Right ventricle myocardium inferior (tissue), 1 donor: ENCODE data around the gene JUP. TPM values are rescaled to one million over a fixed set of nuclear protein-coding genes. Genes with fewer than 3 reads are reported as not detected.
A peak's percentile ranks its signal among the peaks of the same experiment; 100 is the strongest.
"Not testable (repeated sequence)": the region's sequence is repeated elsewhere in the genome, so short reads cannot be mapped to it uniquely, and the experiment has no call there.

Experiments
- ATAC-seq: fragments of 200-7000 bp; cut with Tn5 transposase; one replicate; pipeline ENCODE4 v1.9.1; 2020; ENCODE audit warnings: mild to moderate bottlenecking, moderate library complexity
- DNase-seq: peaks from one replicate; pipeline ENCODE4 v3.0.0; 2021; ENCODE audit errors: missing footprints
- intact Hi-C: fragments of 100-400 bp; cut with DNase I; formaldehyde crosslinking; loops from one replicate; pipeline ENCODE4 v1.11.0; 2022
- long read RNA-seq: library from polyadenylated mRNA; unstranded; transcript quantifications from one replicate; pipeline ENCODE4 v2.0.0, GENCODE V29; 2021
- total RNA-seq: library from RNA; stranded (reverse); fragmentation: NEBNext Ultra II Directional; extraction: Animal tissue kit (Norgen Biotek cat#: 25700); gene quantifications from one replicate; pipeline ENCODE4 v1.2.1, GENCODE V29; 2021
- donor health status: DM: no; HTN: yes; CAD: no; lungs with severe emphysema.

Gene JUP
- 192 TPM for total RNA-seq
- long read RNA-seq, transcript JUP-201 (15 exons, 3,200 nt) = major isoform, 47 of 209 reads
- long read RNA-seq, transcript JUP-203 (14 exons, 3,497 nt) = minor isoform, 17 of 209 reads
- long read RNA-seq, partial matches to known transcripts = 113 of 209 reads
- long read RNA-seq, other reads (novel, unspliced or antisense) = 32 of 209 reads

DNA sequence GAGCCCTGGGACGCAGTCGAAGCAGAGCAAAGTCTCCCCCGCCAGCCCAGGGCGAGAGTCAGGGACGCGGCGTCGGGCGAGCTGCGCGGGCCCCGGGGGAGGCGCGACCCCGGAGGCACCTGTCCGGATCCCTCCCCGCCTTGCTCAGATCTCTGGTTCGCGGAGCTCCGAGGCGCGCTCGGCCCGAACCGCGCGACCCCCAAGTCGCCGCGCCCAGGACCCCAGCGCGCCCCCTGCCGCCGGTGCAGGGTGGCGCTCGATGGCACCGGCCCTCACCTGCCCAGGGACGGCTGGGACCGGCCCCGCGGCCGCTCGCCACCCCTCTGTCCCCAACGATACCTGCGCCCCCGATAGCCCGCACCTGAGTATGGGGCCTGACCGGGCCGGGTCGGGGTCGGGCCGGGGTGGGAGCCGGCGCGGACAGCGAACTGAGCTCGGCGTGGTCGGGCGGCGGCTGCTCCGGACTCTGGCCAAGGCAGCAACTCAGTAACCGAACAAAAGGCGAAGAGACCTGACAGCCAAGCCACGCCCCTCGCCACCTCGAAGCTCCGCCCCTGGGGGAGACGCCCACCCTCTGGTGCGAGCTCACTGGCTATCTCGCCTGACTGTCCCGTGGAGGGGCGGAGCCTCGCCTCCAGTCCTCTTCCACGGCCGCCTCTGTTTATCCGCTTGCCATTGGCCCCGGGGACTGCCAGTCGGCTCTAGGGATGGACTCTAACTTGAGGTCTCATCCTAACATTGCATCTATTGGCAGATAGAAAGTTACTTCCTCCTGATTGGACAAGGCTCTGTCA, at the start of gene JUP:
JUP (minus strand) TSS at position 485 of the 794 bp plus-strand sequence. CDS start 14,857 bp downstream, outside the sequence.
- peak; percentile 93 for ATAC-seq
- intact Hi-C loops = no loop called here
- DNase-seq = peak; percentile 100

DNA sequence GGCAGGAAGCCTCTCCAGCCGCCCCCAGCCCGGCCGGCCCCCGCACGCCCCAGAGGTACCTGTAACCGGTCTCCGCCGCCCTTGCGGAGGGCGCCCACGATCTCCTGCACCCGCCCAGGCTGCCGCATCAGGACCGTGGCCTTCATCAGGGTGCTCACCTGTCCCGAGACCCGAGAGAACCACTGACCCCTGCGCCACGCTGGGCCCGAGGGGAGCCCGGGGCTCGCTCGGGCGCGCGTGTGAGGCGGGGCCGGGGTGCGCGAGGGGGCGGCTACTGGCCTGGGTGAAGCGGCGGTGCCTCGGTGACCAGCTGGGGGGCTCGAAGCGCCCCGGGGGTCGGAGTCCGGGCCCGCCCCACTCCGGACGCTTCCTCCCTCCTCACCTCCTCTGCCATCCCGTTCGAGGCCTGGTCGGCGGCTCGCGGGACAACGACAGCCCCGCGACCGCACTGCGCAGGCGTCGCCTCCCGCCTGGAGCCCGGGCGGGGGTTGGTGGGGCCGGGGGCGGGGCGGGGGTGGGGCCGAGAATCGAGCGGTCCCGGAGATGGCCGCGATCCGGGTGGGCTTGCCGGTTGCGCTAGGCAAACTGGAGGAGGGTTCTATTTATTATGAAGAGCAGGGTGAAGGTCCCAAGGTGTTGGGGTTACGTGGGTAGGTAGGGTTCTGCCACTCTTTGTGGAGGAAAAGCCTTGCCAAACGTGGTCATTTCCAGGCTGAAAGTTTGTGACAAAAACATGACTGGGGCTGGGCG, 49.5 kb upstream of the JUP start, which contains the start of gene NT5C3B:
NT5C3B (minus strand) TSS at position 433 of the 750 bp plus-strand sequence; CDS start at position 394, 39 bp downstream.
- intact Hi-C loops = no loop called here
- peak; percentile 94 for ATAC-seq
- DNase-seq = peak; percentile 82

DNA sequence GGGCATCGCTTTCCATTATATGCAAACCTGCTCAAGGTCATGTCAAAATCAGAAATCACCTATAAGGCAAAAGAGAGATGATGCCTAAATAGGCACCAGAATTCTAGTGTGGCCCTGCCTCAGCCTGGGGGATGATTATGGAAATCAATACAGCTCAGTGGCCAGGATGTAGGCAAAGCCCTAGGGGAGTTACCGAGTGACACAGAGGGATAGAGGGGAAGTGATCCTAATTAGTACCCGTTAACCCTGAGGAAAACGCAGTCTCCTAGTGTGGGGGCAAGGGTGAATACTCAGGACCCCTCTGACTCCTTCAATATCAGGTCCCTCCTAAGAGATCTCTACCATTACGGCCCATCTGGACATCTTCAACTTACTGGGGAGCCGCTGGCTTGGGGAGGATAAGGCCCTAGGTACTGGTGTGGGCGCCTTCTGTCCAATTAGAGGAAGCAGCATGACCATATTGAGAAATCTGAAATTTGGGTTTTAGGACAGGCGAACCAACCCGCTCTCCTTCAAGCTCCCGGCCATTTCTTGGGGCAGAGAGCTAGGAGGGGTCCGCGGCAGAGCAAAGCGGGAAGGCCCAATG, 48.8 kb upstream of the JUP start:
- ATAC-seq = peak; percentile 58
- no peak for DNase-seq
- intact Hi-C loops = no loop called here

DNA sequence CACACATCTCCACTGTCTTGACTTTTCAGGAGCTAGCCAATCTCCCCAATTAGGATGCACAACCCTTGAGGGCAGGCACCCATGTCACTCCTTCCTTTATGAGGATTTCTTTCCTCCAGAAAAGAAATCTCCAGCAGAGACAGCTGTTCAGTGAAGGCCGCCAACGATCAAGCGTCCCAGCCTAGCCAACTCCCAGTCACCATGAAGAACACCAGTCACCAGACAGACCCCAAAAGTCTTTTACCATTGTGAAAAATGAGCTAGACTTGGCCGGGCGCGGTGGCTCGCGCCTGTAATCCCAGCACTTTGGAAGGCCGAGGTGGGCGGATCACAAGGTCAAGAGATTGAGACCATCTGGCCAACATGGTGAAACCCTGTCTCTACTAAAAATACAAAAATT, 43.5 kb upstream of the JUP start:
- ATAC-seq, DNase-seq, intact Hi-C loops: not testable (repeated sequence)

DNA sequence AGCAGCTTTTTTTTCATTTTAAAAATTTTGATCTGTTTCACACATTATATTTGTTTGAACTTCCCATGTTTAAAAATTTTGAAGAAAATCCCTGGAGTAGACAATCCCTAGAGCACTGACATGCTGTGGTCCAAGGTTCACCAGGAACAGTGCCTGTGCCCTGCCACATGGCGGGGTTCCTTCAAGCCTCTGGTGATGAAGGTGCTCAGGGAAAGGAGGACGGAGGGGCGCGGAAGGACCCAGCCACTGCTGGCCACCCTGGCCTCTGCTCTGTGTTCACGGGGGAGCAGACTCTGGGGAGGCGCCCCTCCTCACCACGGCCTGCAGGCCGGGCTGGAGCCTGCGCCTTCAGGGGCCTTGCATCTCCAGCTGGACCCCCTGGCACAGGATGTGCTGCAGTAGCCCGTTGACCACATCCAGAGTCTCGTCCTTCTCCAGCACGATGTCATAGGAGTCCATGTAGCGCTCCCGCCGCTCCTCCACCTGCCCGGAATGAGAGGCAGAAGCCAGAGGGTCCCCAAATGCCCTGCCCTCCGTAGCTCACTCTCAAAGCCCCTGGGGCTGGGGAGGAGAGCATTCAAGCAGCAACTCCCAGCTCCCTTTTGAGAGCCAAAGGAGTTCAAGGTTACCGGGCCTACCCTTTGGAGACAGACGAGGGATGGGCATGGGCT, 38.8 kb upstream of the JUP start:
- ATAC-seq (no peak), DNase-seq (no peak)
- intact Hi-C loops = no loop called here

DNA sequence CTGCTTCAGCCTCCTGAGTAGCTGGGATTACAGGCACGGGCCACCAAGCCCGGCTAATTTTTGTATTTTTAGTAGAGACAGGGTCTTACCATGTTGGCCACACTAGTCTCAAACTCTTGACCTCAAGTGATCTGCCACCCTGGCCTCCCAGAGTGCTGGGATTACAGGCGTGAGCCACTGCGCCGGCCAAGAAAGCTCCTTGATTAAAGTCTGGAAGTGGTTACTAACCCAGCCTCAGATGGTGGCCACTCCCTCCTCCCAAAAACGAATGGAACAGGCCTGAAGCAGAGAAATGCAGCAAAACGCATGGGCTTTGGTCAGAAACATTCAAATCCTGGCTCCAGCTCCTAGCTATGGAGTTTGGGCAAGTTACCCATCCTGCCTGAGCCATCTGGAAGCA, 37.6 kb upstream of the JUP start:
- intact Hi-C loops = no loop called here
- ATAC-seq = no peak
- no peak for DNase-seq

DNA sequence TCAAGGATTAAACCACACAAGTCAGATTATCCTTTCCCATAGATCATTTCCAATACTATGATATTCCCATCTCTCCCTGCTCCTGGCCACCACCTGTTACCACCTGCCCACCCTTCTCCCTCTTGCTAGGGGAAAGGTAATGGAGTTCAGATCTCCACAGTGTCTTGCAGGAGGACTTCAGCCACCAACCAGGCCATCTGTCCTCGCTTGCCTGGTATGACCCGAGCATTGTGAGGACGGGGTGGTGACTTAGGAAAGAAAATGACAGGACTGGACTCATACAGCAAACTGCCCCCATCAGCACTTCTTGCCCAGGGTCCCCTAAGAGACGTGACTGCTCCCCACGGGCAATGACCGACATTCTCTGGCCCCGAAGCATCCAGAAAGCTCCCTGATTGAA, 37.1 kb upstream of the JUP start:
- DNase-seq (no peak), ATAC-seq (no peak)
- intact Hi-C loops = no loop called here

DNA sequence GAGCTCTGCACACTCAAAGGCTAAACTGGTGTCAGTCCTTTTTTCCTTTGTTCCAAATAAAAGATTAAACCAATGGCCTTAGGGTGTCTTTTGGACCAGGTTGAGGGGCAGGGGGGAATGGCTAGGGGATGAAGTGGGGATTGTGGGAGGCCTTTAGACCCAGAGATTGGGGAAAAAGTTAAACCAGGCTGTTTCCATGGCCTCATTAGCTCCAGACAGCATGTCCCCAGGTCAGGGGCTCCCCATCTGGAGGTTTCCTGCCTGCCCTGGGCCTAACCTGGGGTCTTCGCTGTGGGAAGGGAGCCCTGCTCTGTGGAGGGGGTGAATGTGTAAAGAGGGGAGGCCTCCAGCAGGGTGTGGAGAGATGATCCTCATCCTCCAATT, 36.6 kb upstream of the JUP start:
- intact Hi-C loops = no loop called here

DNA sequence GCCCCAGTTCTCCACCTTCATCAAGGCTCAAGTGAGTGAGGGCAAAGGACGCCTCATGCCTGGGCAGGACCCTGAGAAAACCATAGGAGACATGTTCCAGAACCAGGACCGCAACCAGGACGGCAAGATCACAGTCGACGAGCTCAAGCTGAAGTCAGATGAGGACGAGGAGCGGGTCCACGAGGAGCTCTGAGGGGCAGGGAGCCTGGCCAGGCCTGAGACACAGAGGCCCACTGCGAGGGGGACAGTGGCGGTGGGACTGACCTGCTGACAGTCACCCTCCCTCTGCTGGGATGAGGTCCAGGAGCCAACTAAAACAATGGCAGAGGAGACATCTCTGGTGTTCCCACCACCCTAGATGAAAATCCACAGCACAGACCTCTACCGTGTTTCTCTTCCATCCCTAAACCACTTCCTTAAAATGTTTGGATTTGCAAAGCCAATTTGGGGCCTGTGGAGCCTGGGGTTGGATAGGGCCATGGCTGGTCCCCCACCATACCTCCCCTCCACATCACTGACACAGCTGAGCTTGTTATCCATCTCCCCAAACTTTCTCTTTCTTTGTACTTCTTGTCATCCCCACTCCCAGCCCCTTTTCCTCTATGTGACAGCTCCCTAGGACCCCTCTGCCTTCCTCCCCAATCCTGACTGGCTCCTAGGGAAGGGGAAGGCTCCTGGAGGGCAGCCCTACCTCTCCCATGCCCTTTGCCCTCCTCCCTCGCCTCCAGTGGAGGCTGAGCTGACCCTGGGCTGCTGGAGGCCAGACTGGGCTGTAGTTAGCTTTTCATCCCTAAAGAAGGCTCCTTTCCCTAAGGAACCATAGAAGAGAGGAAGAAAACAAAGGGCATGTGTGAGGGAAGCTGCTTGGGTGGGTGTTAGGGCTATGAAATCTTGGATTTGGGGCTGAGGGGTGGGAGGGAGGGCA, 36.0 kb upstream of the JUP start:
- intact Hi-C loops = no loop called here
- DNase-seq (no peak), ATAC-seq (no peak)

More for the DNA sequence above, 36.6 kb upstream of the JUP start:
- DNase-seq (no peak), ATAC-seq (no peak)

DNA sequence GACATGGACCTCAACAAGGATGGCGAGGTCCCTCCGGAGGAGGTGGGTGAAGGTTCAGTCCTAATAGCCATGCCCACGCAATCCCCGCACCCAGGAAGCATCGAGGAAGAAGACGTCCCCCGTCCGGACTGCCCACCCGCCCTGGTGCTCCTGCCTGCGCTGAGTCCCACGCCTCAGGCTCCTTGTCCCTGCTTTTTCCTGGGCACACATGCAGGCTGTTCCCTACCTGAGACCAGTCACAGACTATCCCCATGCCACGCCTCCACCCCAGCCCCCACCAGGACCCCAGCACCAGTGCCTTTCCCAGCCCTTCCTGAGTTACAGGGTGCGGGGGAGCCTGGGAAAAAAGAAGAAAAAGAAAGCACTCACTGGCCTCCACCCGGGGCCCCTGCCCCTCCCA, 35.3 kb upstream of the JUP start:
- ATAC-seq (no peak), DNase-seq (no peak)
- intact Hi-C loops = no loop called here

DNA sequence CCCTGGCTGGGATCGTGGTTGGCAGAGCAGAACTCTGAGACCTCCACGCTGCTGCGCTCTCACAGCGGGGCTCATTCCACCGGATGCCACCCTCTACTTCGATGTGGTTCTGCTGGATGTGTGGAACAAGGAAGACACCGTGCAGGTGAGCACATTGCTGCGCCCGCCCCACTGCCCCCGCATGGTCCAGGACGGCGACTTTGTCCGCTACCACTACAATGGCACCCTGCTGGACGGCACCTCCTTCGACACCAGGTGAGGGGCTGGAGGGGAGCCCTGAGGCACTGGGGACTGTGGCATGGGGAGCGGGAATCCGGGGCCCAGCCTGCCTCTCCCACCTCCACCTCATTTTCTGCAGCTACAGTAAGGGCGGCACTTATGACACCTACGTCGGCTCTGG, 31.5 kb upstream of the JUP start:
- ATAC-seq (no peak), DNase-seq (no peak)
- intact Hi-C loops = no loop called here

DNA sequence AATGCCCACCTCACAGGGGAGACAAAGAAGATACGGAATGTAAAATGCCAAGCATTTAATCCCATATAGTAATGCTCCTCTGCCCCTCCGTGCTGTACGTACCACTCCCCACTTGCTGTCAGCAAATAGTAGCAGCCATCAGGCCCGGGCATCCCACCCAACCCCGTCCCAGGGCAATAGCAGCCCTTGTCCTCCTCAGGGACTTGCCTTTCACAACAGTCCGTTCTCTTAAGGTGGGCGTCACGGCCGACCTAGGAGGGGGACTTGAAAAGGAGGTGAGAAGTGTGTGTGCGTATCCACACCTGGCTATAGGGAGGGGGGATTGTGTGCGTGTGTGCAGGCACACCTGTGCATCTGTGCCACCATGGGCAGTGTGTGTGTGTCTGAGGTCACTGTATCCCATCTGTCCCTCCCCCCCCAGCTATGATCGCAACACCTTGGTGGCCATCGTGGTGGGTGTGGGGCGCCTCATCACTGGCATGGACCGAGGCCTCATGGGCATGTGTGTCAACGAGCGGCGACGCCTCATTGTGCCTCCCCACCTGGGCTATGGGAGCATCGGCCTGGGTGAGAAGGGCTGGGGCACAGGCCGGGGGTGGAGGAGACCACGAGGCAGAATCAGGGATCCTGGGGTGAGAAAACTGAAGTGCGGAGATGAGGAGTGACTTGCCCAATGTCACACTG, 30.3 kb upstream of the JUP start:
- intact Hi-C loops = no loop called here
- DNase-seq (no peak), ATAC-seq (no peak)

DNA sequence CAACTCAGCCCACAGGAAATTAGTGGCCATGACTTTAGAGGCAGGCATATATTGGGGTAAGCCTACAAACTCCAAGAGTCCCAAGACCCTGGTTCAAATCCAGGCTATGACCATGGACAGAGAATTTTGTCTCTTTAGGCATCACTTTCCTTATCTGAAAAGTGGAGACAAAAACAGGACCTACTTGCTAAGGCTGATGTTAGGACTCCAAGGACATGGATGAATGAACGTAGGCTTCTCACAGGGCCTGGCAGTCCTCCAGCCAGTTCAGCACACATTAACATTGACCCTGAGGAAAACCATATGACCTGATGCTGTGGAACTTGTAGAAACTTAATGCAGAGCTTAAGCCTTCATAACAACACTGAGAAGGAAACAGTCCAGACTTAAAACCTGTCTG, 27.7 kb upstream of the JUP start:
- DNase-seq = no peak
- no peak for ATAC-seq
- intact Hi-C loops = no loop called here

DNA sequence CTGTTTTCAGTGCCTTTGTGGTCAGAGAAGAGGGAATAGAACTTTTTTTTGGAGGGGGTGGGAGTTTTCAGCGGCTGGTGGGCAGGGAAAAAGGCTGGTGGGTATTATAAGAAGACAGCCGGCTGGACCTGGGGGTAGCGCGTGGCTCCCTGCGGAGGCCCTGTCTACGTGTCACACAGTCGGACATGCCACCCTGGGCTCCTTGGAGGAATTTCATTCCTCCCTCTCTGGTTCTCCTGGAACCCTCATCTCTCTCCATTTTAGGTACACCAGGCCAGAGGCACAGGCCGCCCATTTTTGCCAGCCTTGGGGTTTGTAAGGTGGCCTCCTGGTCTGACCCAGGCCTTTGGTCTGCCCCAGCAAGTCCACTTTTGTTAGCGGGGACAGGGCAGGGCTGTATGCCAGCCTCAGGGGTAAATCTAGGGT, 27.2 kb upstream of the JUP start:
- no peak for ATAC-seq
- intact Hi-C loops = no loop called here
- DNase-seq = no peak

DNA sequence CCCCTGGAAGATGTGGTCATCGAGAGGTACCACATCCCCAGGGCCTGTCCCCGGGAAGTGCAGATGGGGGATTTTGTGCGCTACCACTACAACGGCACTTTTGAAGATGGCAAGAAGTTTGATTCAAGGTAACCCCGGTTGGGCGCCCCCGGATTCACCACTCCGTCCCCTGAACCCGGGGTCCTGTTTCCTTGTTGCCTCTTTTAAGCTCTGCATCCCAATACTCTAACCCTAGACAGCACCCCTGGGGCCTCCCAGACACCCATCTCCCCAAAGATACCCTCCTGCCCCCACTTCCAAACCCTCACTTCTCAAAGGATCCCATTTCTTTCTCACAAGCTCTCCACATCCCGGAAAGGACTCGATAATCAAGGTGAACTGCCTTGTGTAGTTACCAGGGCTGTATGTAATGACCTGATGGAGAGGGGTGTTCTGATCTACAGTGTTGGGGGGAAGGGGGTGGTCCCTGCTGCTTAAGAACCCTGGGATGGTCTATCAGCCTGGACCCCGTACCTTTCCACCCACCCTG, 26.7 kb upstream of the JUP start:
- intact Hi-C loops = no loop called here
- no peak for ATAC-seq
- DNase-seq = no peak

DNA sequence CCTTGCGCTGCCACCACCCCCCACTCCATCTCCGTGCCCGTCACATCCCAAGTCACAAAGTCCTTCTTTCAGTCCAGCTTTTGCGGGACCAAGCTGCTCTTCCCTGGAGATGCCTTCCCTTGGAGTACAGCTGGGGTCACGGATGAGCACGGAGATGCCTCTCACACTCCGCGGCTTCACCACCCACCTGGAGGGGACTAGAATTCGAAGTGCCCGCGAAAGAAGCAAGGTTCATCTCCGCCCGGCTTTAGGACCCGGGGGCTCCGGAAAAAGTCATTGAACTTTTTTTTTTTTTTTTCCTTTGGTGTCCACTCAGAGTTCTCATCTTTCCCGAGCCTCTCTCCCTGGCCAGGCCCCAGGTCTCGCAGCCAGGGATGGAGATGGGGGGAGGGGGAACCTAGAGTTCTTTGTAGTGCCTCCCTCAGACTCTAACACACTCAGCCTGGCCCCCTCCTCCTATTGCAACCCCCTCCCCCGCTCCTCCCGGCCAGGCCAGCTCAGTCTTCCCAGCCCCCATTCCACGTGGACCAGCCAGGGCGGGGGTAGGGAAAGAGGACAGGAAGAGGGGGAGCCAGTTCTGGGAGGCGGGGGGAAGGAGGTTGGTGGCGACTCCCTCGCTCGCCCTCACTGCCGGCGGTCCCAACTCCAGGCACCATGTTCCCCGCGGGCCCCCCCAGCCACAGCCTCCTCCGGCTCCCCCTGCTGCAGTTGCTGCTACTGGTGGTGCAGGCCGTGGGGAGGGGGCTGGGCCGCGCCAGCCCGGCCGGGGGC, 26.1 kb upstream of the JUP start, which contains the start of gene FKBP10:
FKBP10 (plus strand) TSS at position 624 of the 771 bp plus-strand sequence; CDS start at position 655, 31 bp downstream.
- intact Hi-C loops = no loop called here
- no peak for DNase-seq

More for the DNA sequence above, 26.1 kb upstream of the JUP start, which contains the start of gene FKBP10:
- peak; percentile 55 for ATAC-seq
